Measurements from ENCODE around the gene PDGFB. TPM values are rescaled to one million over a fixed set of nuclear protein-coding genes. Genes with fewer than 3 reads are reported as not detected.

Gene PDGFB
- total RNA-seq, 1 experiment from 2014 or later: 13.1 TPM

GRCh38 chr22:39252461-39253434 is 8.0 kb upstream of the PDGFB start:
- H3K9ac ChIP-seq (ENCODE audit: low read length): peak overlapping the region; percentile 66
- no peaks in the 10 kb centered on the region for H3K27me3 ChIP-seq (ENCODE audit: insufficient read depth, low read length)
- intact Hi-C loops (cut with micrococcal nuclease): no loop called here
- ChIA-PET RAD21 (ENCODE audit: low non-redundant PET in 1 of 2, low total read pairs in 2 of 2, uncharacterized antibody in 2 of 2, unreplicated experiment in 2 of 2) (interaction anchor here in 1 of 2 experiments (0.6 kb wide), 1 partner anchor 67 kb away, joined by 3 read pairs; the partner anchor contains the start of gene RPL3), CTCF (interaction anchor here (1.0 to 1.7 kb wide), 3 partner anchors 12 to 55 kb away, joined by 3 to 5 read pairs (median 3); no protein-coding TSS in a partner anchor), POLR2A (interaction anchor here (0.9 to 2.0 kb wide), 9 partner anchors 8 to 67 kb away, joined by 3 to 11 read pairs (median 5); partner anchors contain the start of genes PDGFB and RPL3)
- peaks cover 35 to 58% of the 10 kb centered on the region in 2 experiments for H3K4me1 ChIP-seq (ENCODE audit: control insufficient read depth in 1 of 2, insufficient read depth in 2 of 2, low read length in 2 of 2)
- H3K9me3 ChIP-seq (ENCODE audit: control insufficient read depth in 1 of 2, insufficient read depth in 1 of 2, low read depth in 1 of 2, low read length in 2 of 2): no peaks in the 10 kb centered on the region
- peak overlapping the region; percentile 35 for H3K27ac ChIP-seq (ENCODE audit: low read depth, low read length)
- no peaks in the 10 kb centered on the region for H4K20me1 ChIP-seq (ENCODE audit: insufficient read depth)
- no TSS peak for BruUV-seq (replicated peaks)
- no peaks in the 10 kb centered on the region for H3K9me2 ChIP-seq (ENCODE audit: insufficient read depth)
- no peaks in the 10 kb centered on the region for H3K36me3 ChIP-seq (ENCODE audit: control insufficient read depth in 1 of 2, insufficient read depth in 2 of 2, low read length in 2 of 2)
- H3K4me3 ChIP-seq (replicated peaks in 1 of 2; ENCODE audit: low read depth in 1 of 2, low read length in 2 of 2): peak overlapping the region; percentile 30 to 54
- H3K79me2 ChIP-seq (ENCODE audit: insufficient read depth, low read length): no peaks in the 10 kb centered on the region
- H3K4me2 ChIP-seq (ENCODE audit: low read length): peak overlapping the region; percentile 93
- TF ChIP-seq SIN3A (IDR thresholded peaks at IDR 0.05; ENCODE audit: low read depth) (no peak), ATF3 (IDR thresholded peaks at IDR 0.05) (no peak), CEBPB (IDR thresholded peaks at IDR 0.05; ENCODE audit: low read depth) (no peak), EZH2 (IDR thresholded peaks at IDR 0.05) (no peak), POLR2A (IDR thresholded peaks at IDR 0.05; ENCODE audit: borderline replicate concordance, extremely low read depth, insufficient read depth, insufficient read length) (no peak), POLR2AphosphoS5 (IDR thresholded peaks at IDR 0.05; ENCODE audit: low read depth, low read length) (no peak), SP1 (IDR thresholded peaks at IDR 0.05; ENCODE audit: low read depth) (no peak), ELF1 (IDR thresholded peaks at IDR 0.05; ENCODE audit: borderline replicate concordance, low read depth) (no peak), FOSL1 (IDR thresholded peaks at IDR 0.05; ENCODE audit: low read depth) (no peak), EZH2phosphoT487 (IDR thresholded peaks at IDR 0.05; ENCODE audit: borderline replicate concordance) (no peak), JUND (IDR thresholded peaks at IDR 0.05) (no peak), EGR1 (IDR thresholded peaks at IDR 0.05; ENCODE audit: low read depth) (no peak), SRF (IDR thresholded peaks at IDR 0.05; ENCODE audit: low read depth) (no peak), ZFX (IDR thresholded peaks at IDR 0.05) (no peak), MAX (IDR thresholded peaks at IDR 0.05) (no peak), ZNF274 (IDR thresholded peaks at IDR 0.05; ENCODE audit: low read depth, low read length) (no peak), ZBTB33 (IDR thresholded peaks at IDR 0.05; ENCODE audit: extremely low read depth, insufficient replicate concordance, low read length) (no peak)
- TF ChIP-seq, protein P1, sequence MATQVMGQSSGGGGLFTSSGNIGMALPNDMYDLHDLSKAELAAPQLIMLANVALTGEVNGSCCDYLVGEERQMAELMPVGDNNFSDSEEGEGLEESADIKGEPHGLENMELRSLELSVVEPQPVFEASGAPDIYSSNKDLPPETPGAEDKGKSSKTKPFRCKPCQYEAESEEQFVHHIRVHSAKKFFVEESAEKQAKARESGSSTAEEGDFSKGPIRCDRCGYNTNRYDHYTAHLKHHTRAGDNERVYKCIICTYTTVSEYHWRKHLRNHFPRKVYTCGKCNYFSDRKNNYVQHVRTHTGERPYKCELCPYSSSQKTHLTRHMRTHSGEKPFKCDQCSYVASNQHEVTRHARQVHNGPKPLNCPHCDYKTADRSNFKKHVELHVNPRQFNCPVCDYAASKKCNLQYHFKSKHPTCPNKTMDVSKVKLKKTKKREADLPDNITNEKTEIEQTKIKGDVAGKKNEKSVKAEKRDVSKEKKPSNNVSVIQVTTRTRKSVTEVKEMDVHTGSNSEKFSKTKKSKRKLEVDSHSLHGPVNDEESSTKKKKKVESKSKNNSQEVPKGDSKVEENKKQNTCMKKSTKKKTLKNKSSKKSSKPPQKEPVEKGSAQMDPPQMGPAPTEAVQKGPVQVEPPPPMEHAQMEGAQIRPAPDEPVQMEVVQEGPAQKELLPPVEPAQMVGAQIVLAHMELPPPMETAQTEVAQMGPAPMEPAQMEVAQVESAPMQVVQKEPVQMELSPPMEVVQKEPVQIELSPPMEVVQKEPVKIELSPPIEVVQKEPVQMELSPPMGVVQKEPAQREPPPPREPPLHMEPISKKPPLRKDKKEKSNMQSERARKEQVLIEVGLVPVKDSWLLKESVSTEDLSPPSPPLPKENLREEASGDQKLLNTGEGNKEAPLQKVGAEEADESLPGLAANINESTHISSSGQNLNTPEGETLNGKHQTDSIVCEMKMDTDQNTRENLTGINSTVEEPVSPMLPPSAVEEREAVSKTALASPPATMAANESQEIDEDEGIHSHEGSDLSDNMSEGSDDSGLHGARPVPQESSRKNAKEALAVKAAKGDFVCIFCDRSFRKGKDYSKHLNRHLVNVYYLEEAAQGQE (IDR thresholded peaks at IDR 0.05; ENCODE audit: low read depth): no peak
- ATAC-seq: peak; percentile 22
- no peak for DNase-seq (ENCODE audit: low read depth, low spot score)
- peak overlapping the region; percentile 32 for H2AFZ ChIP-seq (ENCODE audit: low read depth, low read length, poor library complexity, severe bottlenecking)

Data from HCT116 (cell line).